ENCODE measurements around the gene EXOC6B.

DNA sequence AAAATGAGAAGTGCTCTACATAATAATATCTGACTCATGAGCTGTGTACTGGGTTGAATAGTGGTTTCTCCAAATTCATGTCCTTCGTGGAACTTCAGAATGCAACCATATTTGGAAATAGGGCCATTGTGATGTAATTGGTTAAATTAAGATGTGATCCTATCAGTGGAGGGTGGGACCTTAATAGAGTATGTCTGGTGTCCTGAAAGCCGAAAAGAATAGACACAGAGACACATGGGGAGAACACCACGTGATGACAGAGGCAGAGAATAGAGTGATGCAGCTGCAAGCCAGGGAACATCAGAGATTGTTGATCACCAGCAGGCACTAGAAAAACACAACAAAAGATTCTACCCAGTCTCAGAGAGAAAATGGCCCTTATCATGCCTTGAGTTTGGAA is 310.1 kb downstream of the EXOC6B start:
- TF ChIP-seq, protein P1, sequence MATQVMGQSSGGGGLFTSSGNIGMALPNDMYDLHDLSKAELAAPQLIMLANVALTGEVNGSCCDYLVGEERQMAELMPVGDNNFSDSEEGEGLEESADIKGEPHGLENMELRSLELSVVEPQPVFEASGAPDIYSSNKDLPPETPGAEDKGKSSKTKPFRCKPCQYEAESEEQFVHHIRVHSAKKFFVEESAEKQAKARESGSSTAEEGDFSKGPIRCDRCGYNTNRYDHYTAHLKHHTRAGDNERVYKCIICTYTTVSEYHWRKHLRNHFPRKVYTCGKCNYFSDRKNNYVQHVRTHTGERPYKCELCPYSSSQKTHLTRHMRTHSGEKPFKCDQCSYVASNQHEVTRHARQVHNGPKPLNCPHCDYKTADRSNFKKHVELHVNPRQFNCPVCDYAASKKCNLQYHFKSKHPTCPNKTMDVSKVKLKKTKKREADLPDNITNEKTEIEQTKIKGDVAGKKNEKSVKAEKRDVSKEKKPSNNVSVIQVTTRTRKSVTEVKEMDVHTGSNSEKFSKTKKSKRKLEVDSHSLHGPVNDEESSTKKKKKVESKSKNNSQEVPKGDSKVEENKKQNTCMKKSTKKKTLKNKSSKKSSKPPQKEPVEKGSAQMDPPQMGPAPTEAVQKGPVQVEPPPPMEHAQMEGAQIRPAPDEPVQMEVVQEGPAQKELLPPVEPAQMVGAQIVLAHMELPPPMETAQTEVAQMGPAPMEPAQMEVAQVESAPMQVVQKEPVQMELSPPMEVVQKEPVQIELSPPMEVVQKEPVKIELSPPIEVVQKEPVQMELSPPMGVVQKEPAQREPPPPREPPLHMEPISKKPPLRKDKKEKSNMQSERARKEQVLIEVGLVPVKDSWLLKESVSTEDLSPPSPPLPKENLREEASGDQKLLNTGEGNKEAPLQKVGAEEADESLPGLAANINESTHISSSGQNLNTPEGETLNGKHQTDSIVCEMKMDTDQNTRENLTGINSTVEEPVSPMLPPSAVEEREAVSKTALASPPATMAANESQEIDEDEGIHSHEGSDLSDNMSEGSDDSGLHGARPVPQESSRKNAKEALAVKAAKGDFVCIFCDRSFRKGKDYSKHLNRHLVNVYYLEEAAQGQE (tag by site-specific recombination; IDR thresholded peaks at IDR 0.05) = no peak
- TF ChIP-seq SP3 (tag by site-specific recombination; IDR thresholded peaks at IDR 0.05) (no peak), ZNF843 (tag by site-specific recombination; IDR thresholded peaks at IDR 0.05) (no peak), ZIC2 (tag by site-specific recombination; IDR thresholded peaks at IDR 0.05) (no peak), ZNF623 (tag by site-specific recombination; IDR thresholded peaks at IDR 0.05) (no peak), ZBTB8A (tag by site-specific recombination; IDR thresholded peaks at IDR 0.05) (no peak)
- TF ChIP-seq, protein P2, sequence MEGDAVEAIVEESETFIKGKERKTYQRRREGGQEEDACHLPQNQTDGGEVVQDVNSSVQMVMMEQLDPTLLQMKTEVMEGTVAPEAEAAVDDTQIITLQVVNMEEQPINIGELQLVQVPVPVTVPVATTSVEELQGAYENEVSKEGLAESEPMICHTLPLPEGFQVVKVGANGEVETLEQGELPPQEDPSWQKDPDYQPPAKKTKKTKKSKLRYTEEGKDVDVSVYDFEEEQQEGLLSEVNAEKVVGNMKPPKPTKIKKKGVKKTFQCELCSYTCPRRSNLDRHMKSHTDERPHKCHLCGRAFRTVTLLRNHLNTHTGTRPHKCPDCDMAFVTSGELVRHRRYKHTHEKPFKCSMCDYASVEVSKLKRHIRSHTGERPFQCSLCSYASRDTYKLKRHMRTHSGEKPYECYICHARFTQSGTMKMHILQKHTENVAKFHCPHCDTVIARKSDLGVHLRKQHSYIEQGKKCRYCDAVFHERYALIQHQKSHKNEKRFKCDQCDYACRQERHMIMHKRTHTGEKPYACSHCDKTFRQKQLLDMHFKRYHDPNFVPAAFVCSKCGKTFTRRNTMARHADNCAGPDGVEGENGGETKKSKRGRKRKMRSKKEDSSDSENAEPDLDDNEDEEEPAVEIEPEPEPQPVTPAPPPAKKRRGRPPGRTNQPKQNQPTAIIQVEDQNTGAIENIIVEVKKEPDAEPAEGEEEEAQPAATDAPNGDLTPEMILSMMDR (tag by site-specific recombination; IDR thresholded peaks at IDR 0.05) = no peak
